Esophagus muscularis mucosa (tissue), 4 donors: Measurements from ENCODE around the gene CASP14.

Experiments used
- CTCF ChIP-seq, 3 experiments: fragments of 200-600 bp in 2 of 3; fragments of 450-650 bp in 1 of 3; sonication (generic) in 2 of 3; IDR thresholded peaks; one replicate each; pipeline ENCODE4 v1.5.1; 2017 to 2019; ENCODE audit warnings: antibody characterized with exemption in 3 of 3, mild to moderate bottlenecking in 2 of 3, moderate library complexity in 1 of 3
- EP300 ChIP-seq: sonication (generic); formaldehyde crosslinking; IDR thresholded peaks from one replicate; pipeline ENCODE4 v1.6.1; 2017; ENCODE audit warnings: antibody characterized with exemption
- POLR2A ChIP-seq: fragments of 450-650 bp; IDR thresholded peaks from one replicate; pipeline ENCODE4 v1.6.1; 2017; ENCODE audit warnings: antibody characterized with exemption, moderate library complexity, mild to moderate bottlenecking, low read depth
- POLR2AphosphoS5 ChIP-seq, 2 donors: sonication (generic); formaldehyde crosslinking; IDR thresholded peaks; one replicate each; pipeline ENCODE4 v1.6.1; 2017; ENCODE audit warnings: antibody characterized with exemption in 2 of 2

DNA sequence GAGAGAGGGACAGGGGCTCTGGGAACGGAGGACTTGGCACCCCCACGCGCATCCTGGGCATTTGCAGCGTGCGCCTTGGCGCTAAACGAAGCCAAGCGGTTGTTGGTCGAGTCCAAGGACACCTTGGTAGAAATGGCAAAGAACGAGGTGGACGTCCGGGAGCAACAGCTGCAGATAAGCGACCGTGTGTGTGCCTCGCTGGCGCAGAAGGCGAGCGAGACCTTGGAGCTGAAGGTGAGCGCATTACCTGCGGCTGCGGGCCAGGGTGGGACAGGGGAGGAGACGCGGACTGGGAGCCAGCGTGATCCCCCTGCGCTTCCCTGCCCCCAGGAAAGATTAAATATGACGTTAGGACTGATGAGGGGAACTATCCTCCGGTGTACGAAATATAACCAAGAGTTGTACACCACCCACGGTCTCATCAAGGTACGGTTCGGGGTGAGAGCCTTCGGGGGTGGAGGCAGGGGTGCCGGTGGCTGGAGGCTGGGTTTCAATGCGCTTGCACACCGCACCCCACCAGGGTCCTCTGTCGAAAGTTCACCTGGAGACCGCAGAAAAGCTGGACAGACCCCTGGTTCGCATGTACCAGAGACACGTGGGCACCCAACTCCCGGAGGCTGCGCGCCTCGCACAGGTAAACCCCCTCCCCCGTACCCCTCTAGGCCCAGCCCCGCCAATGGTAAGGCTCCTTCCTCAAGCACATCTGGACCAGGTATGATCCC is 27.8 kb upstream of the CASP14 start:
- TF ChIP-seq CTCF (IDR thresholded peaks at IDR 0.05) (no peak), POLR2AphosphoS5 (IDR thresholded peaks at IDR 0.05) (no peak), EP300 (no peak), POLR2A (no peak)
